Measurements from ENCODE around the gene SDK2.

SDK2 gene

DNA sequence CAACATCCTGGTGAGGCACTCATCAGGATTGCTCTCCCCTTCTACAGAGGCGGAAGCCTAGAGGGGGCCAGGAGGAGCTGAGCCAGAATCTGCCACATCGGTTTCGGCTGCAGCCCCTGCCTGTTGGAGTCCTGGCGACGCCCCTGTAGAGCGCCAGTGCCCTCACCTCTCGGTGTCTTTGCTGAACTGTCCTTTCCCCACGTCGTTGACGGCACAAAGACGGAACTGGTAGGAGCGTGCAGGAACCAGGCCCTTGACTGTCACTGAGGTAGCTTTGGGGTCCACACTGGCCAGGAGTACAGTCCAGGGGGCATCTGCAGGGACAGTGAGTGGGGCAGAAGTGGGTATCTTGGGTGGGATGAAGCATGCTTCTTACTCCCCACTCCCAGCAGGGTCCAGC, 222.1 kb downstream of the SDK2 start:
- no peak for DNase-seq (ENCODE audit: low read depth)
- Histone ChIP-seq H3K36me3 (ENCODE audit: control insufficient read depth, insufficient read depth, low read length, severe bottlenecking) (no peaks in the 10 kb centered on the region), H3K4me1 (ENCODE audit: control insufficient read depth, insufficient read depth, low read length) (no peaks in the 10 kb centered on the region), H3K9ac (ENCODE audit: low read length) (no peak overlapping the region), H3K9me3 (ENCODE audit: control insufficient read depth, low read length) (no peaks in the 10 kb centered on the region), H3K27me3 (replicated peaks; ENCODE audit: control insufficient read depth, insufficient read depth, low read length) (peaks cover 6% of the 10 kb centered on the region), H3K4me3 (ENCODE audit: low read length) (no peak overlapping the region)

DNA sequence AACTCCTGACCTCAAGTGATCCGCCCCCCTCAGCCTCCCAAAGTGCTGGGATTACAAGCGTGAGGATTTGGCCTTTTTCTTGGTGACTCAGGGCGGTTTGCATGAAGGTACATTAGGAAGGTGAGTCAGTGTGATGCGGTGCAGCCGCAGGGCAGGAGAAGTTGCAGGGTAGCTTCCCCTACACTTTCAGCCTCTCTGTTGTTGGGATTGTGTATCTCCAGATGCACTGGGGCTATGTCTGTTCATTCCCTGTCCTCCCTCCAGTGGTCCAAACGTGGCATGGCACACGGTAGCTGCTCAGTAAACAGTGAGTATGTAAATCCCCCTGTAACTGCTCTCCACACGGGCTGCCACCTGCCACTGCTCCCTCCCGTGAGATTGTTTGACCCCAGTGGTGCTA, 223.3 kb downstream of the SDK2 start:
- Histone ChIP-seq H3K9ac (ENCODE audit: low read length) (no peak overlapping the region), H3K4me1 (ENCODE audit: control insufficient read depth, insufficient read depth, low read length) (no peaks in the 10 kb centered on the region), H3K9me3 (ENCODE audit: control insufficient read depth, low read length) (no peaks in the 10 kb centered on the region), H3K36me3 (ENCODE audit: control insufficient read depth, insufficient read depth, low read length, severe bottlenecking) (no peaks in the 10 kb centered on the region), H3K27me3 (replicated peaks; ENCODE audit: control insufficient read depth, insufficient read depth, low read length) (peaks cover 5% of the 10 kb centered on the region), H3K4me3 (ENCODE audit: low read length) (no peak overlapping the region)
- DNase-seq (ENCODE audit: low read depth), result no peak

DNA sequence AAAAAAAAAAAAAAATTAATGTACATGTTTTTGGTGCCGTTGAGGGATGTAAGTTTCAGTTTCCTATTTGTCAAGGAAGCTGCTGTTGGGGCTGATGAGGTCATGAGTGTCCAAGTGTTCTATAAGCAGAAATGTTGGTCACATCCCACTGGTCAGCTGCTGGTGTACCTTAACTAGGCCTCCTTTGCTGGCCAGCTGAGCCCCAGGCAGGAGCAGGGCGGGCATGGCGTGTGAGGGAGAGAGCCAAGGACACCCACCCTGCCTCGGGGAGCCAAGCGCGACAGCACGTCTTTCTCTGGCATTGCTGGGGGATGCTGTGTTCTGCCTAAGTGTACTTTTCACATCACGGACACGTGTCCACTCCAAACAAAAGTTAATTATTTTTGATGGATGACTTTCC, 224.4 kb downstream of the SDK2 start:
- Histone ChIP-seq H3K9ac (ENCODE audit: low read length) (no peak overlapping the region), H3K27me3 (replicated peaks; ENCODE audit: control insufficient read depth, insufficient read depth, low read length) (peaks cover 5% of the 10 kb centered on the region), H3K9me3 (ENCODE audit: control insufficient read depth, low read length) (no peaks in the 10 kb centered on the region), H3K4me3 (ENCODE audit: low read length) (no peak overlapping the region), H3K36me3 (ENCODE audit: control insufficient read depth, insufficient read depth, low read length, severe bottlenecking) (no peaks in the 10 kb centered on the region), H3K4me1 (ENCODE audit: control insufficient read depth, insufficient read depth, low read length) (no peaks in the 10 kb centered on the region)
- no peak for DNase-seq (ENCODE audit: low read depth)

GRCh38 chr17:73419051-73419450, 225.2 kb downstream of the SDK2 start:
- H3K36me3 ChIP-seq (ENCODE audit: control insufficient read depth, insufficient read depth, low read length, severe bottlenecking), result no peaks in the 10 kb centered on the region
- no peak overlapping the region for H3K4me3 ChIP-seq (ENCODE audit: low read length)
- no peak overlapping the region for H3K9ac ChIP-seq (ENCODE audit: low read length)
- H3K4me1 ChIP-seq (ENCODE audit: control insufficient read depth, insufficient read depth, low read length), result no peaks in the 10 kb centered on the region
- no peaks in the 10 kb centered on the region for H3K9me3 ChIP-seq (ENCODE audit: control insufficient read depth, low read length)
- no peak for DNase-seq (ENCODE audit: low read depth)
- peaks cover 5% of the 10 kb centered on the region for H3K27me3 ChIP-seq (replicated peaks; ENCODE audit: control insufficient read depth, insufficient read depth, low read length)

GRCh38 chr17:73415782-73416181, 228.5 kb downstream of the SDK2 start:
- no peaks in the 10 kb centered on the region for H3K36me3 ChIP-seq (ENCODE audit: control insufficient read depth, insufficient read depth, low read length, severe bottlenecking)
- H3K27me3 ChIP-seq (replicated peaks; ENCODE audit: control insufficient read depth, insufficient read depth, low read length), result peaks cover 9% of the 10 kb centered on the region
- H3K9me3 ChIP-seq (ENCODE audit: control insufficient read depth, low read length), result no peaks in the 10 kb centered on the region
- H3K9ac ChIP-seq (ENCODE audit: low read length), result no peak overlapping the region
- peaks cover 8% of the 10 kb centered on the region for H3K4me1 ChIP-seq (ENCODE audit: control insufficient read depth, insufficient read depth, low read length)
- H3K4me3 ChIP-seq (ENCODE audit: low read length), result no peak overlapping the region
- no peak for DNase-seq (ENCODE audit: low read depth)

DNA sequence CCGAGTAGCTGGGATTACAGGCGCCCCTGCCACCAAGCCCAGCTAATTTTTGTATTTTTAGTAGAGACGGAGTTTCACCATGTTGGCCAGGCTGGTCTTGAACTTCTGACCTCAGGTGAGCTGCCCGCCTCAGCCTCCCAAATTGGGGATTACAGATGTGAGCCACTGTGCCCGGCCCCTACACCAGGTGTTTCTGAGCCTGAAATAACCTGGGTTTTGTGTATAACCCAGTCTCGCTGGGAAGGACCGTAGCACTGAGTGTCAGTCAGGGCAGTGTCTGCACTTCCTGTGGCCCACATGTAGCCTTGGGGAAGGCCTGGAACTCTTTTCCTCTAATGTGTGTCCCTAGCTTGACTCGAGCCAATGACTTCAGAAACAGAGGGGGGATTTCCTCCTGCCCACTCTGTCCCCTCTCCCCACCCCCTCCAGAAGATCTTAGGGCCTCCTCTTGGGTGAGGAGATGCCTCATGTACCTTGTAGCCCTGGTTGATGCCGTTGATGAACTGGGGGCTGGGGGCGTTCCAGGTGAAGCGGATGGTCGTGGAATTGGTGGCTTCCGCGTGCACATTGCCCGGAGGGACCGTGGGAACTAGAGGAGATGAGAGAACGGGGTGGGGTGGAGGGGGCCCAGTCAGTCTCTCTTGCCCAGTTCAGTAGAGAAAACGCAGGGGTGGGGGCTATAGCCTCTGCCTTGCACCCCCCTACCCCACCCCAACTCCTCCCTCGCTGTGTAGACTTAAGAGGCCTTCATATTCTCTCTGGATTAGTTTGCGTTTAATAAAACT, 229.9 kb downstream of the SDK2 start:
- DNase-seq (ENCODE audit: low read depth), result no peak
- H3K4me1 ChIP-seq (ENCODE audit: control insufficient read depth, insufficient read depth, low read length), result peaks cover 11% of the 10 kb centered on the region
- no peaks in the 10 kb centered on the region for H3K9me3 ChIP-seq (ENCODE audit: control insufficient read depth, low read length)
- peaks cover 14% of the 10 kb centered on the region for H3K27me3 ChIP-seq (replicated peaks; ENCODE audit: control insufficient read depth, insufficient read depth, low read length)
- H3K36me3 ChIP-seq (ENCODE audit: control insufficient read depth, insufficient read depth, low read length, severe bottlenecking), result no peaks in the 10 kb centered on the region
- H3K9ac ChIP-seq (ENCODE audit: low read length), result no peak overlapping the region
- no peak overlapping the region for H3K4me3 ChIP-seq (ENCODE audit: low read length)

GRCh38 chr17:73412914-73413313, 231.3 kb downstream of the SDK2 start:
- H3K4me3 ChIP-seq (ENCODE audit: low read length), result no peak overlapping the region
- no peak for DNase-seq (ENCODE audit: low read depth)
- peaks cover 16% of the 10 kb centered on the region for H3K27me3 ChIP-seq (replicated peaks; ENCODE audit: control insufficient read depth, insufficient read depth, low read length)
- peaks cover 11% of the 10 kb centered on the region for H3K4me1 ChIP-seq (ENCODE audit: control insufficient read depth, insufficient read depth, low read length)
- H3K36me3 ChIP-seq (ENCODE audit: control insufficient read depth, insufficient read depth, low read length, severe bottlenecking), result no peaks in the 10 kb centered on the region
- H3K9me3 ChIP-seq (ENCODE audit: control insufficient read depth, low read length), result no peaks in the 10 kb centered on the region
- no peak overlapping the region for H3K9ac ChIP-seq (ENCODE audit: low read length)

DNA sequence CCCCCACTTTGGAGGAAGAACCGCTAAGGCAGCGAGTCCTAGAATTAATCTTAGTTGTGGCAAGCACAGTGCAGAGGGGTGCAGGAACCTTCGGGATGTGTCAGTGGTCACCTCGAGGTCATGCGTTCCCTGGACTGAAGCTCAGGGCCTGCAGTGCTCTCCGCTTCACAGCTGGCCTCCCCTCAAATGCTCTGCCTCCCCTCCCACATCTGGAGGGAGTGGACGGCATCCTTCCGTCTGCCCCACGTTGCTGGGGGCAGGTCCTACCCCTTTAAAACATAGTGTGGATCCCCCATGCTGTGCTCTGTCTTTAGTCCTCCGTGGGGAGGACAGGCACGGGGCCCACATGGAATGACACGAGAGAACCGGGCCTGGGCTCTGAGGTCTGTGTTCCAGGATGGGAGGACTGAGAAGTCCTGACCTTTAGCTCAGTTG, 232.9 kb downstream of the SDK2 start:
- Histone ChIP-seq H3K4me3 (ENCODE audit: low read length) (no peak overlapping the region), H3K27me3 (replicated peaks; ENCODE audit: control insufficient read depth, insufficient read depth, low read length) (peaks cover 16% of the 10 kb centered on the region), H3K4me1 (ENCODE audit: control insufficient read depth, insufficient read depth, low read length) (peaks cover 11% of the 10 kb centered on the region), H3K9ac (ENCODE audit: low read length) (no peak overlapping the region), H3K36me3 (ENCODE audit: control insufficient read depth, insufficient read depth, low read length, severe bottlenecking) (no peaks in the 10 kb centered on the region), H3K9me3 (ENCODE audit: control insufficient read depth, low read length) (no peaks in the 10 kb centered on the region)
- DNase-seq (ENCODE audit: low read depth), result no peak

GRCh38 chr17:73410586-73411312, 233.5 kb downstream of the SDK2 start:
- peaks cover 16% of the 10 kb centered on the region for H3K27me3 ChIP-seq (replicated peaks; ENCODE audit: control insufficient read depth, insufficient read depth, low read length)
- H3K9me3 ChIP-seq (ENCODE audit: control insufficient read depth, low read length), result no peaks in the 10 kb centered on the region
- no peak for DNase-seq (ENCODE audit: low read depth)
- no peak overlapping the region for H3K9ac ChIP-seq (ENCODE audit: low read length)
- H3K4me1 ChIP-seq (ENCODE audit: control insufficient read depth, insufficient read depth, low read length), result peaks cover 11% of the 10 kb centered on the region
- no peak overlapping the region for H3K4me3 ChIP-seq (ENCODE audit: low read length)
- no peaks in the 10 kb centered on the region for H3K36me3 ChIP-seq (ENCODE audit: control insufficient read depth, insufficient read depth, low read length, severe bottlenecking)

DNA sequence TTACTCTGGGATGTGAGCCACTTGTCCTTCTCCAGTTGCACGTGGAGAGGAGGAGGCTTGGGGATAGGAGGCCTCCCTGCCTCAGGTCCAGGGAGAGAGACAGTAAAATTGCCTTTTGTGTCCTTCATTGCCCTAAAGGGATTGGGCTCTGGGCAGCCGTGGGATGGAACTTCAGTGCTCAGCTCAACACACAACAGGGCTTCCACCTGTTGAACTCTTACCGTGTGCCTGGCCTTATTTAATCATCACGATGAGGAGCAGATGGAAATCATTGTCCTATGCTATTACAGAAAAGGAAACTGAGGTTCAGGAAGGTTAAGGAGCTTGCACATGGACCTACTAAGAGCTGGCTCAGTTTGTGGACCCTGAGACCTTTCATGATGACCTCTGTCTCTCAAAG, 240.0 kb downstream of the SDK2 start:
- DNase-seq (ENCODE audit: low read depth), result no peak

DNA sequence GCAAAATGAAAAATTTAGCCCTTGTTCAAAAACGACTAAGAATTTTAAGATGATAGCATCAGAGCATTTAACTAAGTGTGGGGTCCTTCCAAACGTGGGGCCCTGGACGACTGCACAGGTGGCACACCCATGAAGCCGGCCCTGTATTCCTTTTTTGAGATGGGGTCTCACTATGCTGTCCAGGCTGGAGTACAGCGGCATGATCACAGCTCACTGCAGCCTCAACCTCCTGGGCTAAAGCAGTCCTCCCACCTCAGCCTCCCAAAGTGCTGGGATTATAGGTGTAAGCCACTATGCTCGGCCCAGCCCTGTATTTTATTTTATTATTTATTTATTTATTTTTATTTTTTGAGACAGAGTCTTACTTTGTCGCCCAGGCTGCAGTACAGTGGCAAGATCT, 241.8 kb downstream of the SDK2 start:
- Histone ChIP-seq H3K9ac (ENCODE audit: low read length) (no peak overlapping the region), H3K36me3 (ENCODE audit: control insufficient read depth, insufficient read depth, low read length, severe bottlenecking) (no peaks in the 10 kb centered on the region), H3K4me3 (ENCODE audit: low read length) (no peak overlapping the region), H3K27me3 (replicated peaks; ENCODE audit: control insufficient read depth, insufficient read depth, low read length) (peaks cover 20% of the 10 kb centered on the region), H3K4me1 (ENCODE audit: control insufficient read depth, insufficient read depth, low read length) (no peaks in the 10 kb centered on the region), H3K9me3 (ENCODE audit: control insufficient read depth, low read length) (no peaks in the 10 kb centered on the region)
- no peak for DNase-seq (ENCODE audit: low read depth)

More for the DNA sequence above, 240.0 kb downstream of the SDK2 start:
- H3K9me3 ChIP-seq (ENCODE audit: control insufficient read depth, low read length), result no peaks in the 10 kb centered on the region
- no peak overlapping the region for H3K4me3 ChIP-seq (ENCODE audit: low read length)
- no peaks in the 10 kb centered on the region for H3K36me3 ChIP-seq (ENCODE audit: control insufficient read depth, insufficient read depth, low read length, severe bottlenecking)
- no peaks in the 10 kb centered on the region for H3K4me1 ChIP-seq (ENCODE audit: control insufficient read depth, insufficient read depth, low read length)
- H3K27me3 ChIP-seq (replicated peaks; ENCODE audit: control insufficient read depth, insufficient read depth, low read length), result peaks cover 22% of the 10 kb centered on the region
- H3K9ac ChIP-seq (ENCODE audit: low read length), result no peak overlapping the region
